RWPE2 (cell line): ENCODE results near the gene IGF2BP1.

Experiments
- ATAC-seq: fragments of 200-7000 bp; cut with Tn5 transposase; 3 replicates; pipeline ENCODE4 v1.9.1; 2021; ENCODE audit warnings: low read depth
- DNase-seq: peaks from one replicate; pipeline ENCODE4 v3.0.0-alpha.2; 2020; ENCODE audit warnings: low spot score
- H3K27ac ChIP-seq: fragments of 450-650 bp; 2 replicates; pipeline ENCODE4 v1.5.1; 2017; ENCODE audit warnings: mild to moderate bottlenecking; ENCODE audit not compliant: poor library complexity, severe bottlenecking
- H3K27me3 ChIP-seq: fragments of 250-450 bp; sonication (Bioruptor Pico); 2 replicates; pipeline ENCODE4 v1.5.1; 2021; ENCODE audit warnings: mild to moderate bottlenecking, moderate library complexity; ENCODE audit not compliant: insufficient read depth, poor library complexity, severe bottlenecking
- H3K36me3 ChIP-seq: fragments of 250-450 bp; sonication (Bioruptor Pico); 2 replicates; pipeline ENCODE4 v1.5.1; 2020; ENCODE audit warnings: low read depth, mild to moderate bottlenecking, moderate library complexity
- H3K4me1 ChIP-seq: fragments of 250-450 bp; sonication (Bioruptor Pico); 2 replicates; pipeline ENCODE4 v1.5.1; 2021; ENCODE audit warnings: mild to moderate bottlenecking, moderate library complexity; ENCODE audit not compliant: insufficient read depth, poor library complexity, severe bottlenecking
- H3K4me3 ChIP-seq: fragments of 250-450 bp; sonication (Bioruptor Pico); 2 replicates; pipeline ENCODE4 v1.5.1; 2021; ENCODE audit warnings: mild to moderate bottlenecking, moderate library complexity; ENCODE audit not compliant: severe bottlenecking
- H3K9me3 ChIP-seq: fragments of 250-450 bp; sonication (Bioruptor Pico); 2 replicates; pipeline ENCODE4 v1.5.1; 2021; ENCODE audit warnings: mild to moderate bottlenecking, moderate library complexity; ENCODE audit not compliant: severe bottlenecking
- CTCF ChIP-seq: fragments of 450-650 bp; IDR thresholded peaks from one replicate; pipeline ENCODE4 v1.5.1; 2017; ENCODE audit warnings: mild to moderate bottlenecking, moderate library complexity; ENCODE audit not compliant: poor library complexity, severe bottlenecking

The IGF2BP1 gene

GRCh38 chr17:48998587-48999440 is 1.6 kb downstream of the IGF2BP1 start:
- Histone ChIP-seq H3K36me3 (no peaks in the 10 kb centered on the region), H3K4me1 (no peaks in the 10 kb centered on the region), H3K27me3 (peaks cover 100% of the 10 kb centered on the region), H3K4me3 (no peak overlapping the region), H3K9me3 (no peaks in the 10 kb centered on the region), H3K27ac (no peak overlapping the region)
- DNase-seq (no peak), ATAC-seq (no peak)
- TF ChIP-seq CTCF, result no peak

GRCh38 chr17:49000943-49001342 is 3.8 kb downstream of the IGF2BP1 start:
- H3K9me3 ChIP-seq, result no peaks in the 10 kb centered on the region
- ATAC-seq (no peak), DNase-seq (no peak)
- no peaks in the 10 kb centered on the region for H3K36me3 ChIP-seq
- H3K4me3 ChIP-seq, result no peak overlapping the region
- no peak for TF ChIP-seq CTCF
- H3K27me3 ChIP-seq, result peaks cover 100% of the 10 kb centered on the region
- no peak overlapping the region for H3K27ac ChIP-seq
- H3K4me1 ChIP-seq, result no peaks in the 10 kb centered on the region

GRCh38 chr17:49001671-49002070 is 4.5 kb downstream of the IGF2BP1 start:
- DNase-seq (no peak), ATAC-seq (no peak)
- peaks cover 100% of the 10 kb centered on the region for H3K27me3 ChIP-seq
- no peaks in the 10 kb centered on the region for H3K9me3 ChIP-seq
- no peaks in the 10 kb centered on the region for H3K4me1 ChIP-seq
- no peak overlapping the region for H3K4me3 ChIP-seq
- no peak for TF ChIP-seq CTCF
- no peak overlapping the region for H3K27ac ChIP-seq
- H3K36me3 ChIP-seq, result no peaks in the 10 kb centered on the region

- Histone ChIP-seq H3K9me3 (no peaks in the 10 kb centered on the region), H3K4me1 (no peaks in the 10 kb centered on the region), H3K4me3 (no peak overlapping the region), H3K27ac (no peak overlapping the region), H3K36me3 (no peaks in the 10 kb centered on the region), H3K27me3 (peaks cover 100% of the 10 kb centered on the region)
- TF ChIP-seq CTCF, result no peak
- ATAC-seq (no peak), DNase-seq (no peak)
These were observed 5.1 kb downstream of the IGF2BP1 start for GRCh38 chr17:49002331-49002730.

- Histone ChIP-seq H3K9me3 (no peaks in the 10 kb centered on the region), H3K4me1 (no peaks in the 10 kb centered on the region), H3K27me3 (peaks cover 100% of the 10 kb centered on the region), H3K36me3 (no peaks in the 10 kb centered on the region), H3K27ac (no peak overlapping the region), H3K4me3 (no peak overlapping the region)
- no peak for ATAC-seq
- TF ChIP-seq CTCF, result no peak
- no peak for DNase-seq
These were observed 5.6 kb downstream of the IGF2BP1 start for GRCh38 chr17:49002766-49003165.
